HG03439 (cell line): ENCODE measurements around the gene CASQ2.

Experiments used
- ATAC-seq: cut with Tn5 transposase; IDR thresholded peaks from one replicate; pipeline ENCODE4 v1.9.1; 2021; ENCODE audit warnings: mild to moderate bottlenecking, moderate library complexity; ENCODE audit not compliant: unreplicated experiment

Gene CASQ2

DNA sequence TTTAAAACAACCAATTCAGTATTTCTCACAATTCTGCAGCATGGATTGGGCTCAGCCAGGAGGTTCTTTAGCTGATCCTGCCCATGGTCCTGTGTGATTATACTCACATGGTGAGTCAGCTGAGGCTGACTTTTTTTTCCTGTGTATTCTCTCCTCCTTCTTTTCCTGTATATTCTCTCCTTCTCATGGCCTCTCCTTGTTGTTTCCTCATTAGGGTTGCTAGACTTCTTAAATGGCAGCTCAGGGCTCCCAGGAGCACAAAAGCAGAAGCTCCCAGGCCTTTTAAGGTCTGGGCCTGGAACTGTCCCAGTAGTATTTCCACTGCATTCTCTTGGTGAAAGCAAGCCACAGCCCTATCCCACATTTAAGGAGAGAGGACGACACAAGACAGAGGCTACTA, 99.9 kb downstream of the CASQ2 start:
- no peak for ATAC-seq

- ATAC-seq: no peak
These were observed 101.8 kb downstream of the CASQ2 start for GRCh38 chr1:115666702-115667101.

DNA sequence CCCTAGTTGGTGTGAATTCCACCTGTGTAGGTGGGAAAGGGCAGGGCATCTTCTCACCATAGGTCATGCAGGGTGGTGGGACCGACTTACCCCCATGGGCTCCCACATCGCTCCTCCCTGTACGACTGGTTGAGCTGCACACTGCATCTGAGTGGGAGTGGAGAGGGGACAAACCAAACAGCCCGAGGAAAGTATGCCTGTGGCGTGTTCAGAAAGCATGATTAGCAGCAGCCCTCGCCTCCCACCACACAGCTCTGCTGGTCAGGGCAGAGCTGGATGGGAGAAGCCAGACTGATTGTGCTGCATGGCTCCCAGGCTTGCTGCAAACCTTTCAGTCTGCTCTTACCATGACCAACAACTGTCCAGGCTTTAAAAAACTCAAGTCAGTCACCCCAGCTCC, 102.3 kb downstream of the CASQ2 start:
- no peak for ATAC-seq

- ATAC-seq: no peak
These were observed 103.0 kb downstream of the CASQ2 start for GRCh38 chr1:115665319-115666096.

DNA sequence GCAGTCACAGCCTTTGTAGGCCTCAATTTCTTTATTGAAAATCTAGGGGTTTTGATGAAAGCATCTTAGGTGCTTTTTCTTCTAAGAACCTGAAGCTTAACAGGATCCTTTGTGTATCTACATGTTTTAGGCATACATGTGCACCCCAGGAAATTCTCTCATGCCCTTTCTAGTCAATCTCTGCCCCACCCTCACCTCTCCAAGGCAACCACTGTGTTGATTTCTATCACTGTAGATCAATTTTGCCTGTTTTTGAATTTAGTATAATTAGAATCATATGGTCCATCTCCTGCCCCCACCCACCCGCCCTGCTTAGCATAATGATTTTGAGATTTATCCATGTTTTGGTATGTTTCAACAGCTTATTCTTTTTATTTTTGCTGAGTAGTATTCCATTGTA, 107.4 kb downstream of the CASQ2 start:
- no peak for ATAC-seq

GRCh38 chr1:115660151-115660550, 108.4 kb downstream of the CASQ2 start:
- no peak for ATAC-seq

GRCh38 chr1:115658646-115659045, 109.9 kb downstream of the CASQ2 start:
- no peak for ATAC-seq

DNA sequence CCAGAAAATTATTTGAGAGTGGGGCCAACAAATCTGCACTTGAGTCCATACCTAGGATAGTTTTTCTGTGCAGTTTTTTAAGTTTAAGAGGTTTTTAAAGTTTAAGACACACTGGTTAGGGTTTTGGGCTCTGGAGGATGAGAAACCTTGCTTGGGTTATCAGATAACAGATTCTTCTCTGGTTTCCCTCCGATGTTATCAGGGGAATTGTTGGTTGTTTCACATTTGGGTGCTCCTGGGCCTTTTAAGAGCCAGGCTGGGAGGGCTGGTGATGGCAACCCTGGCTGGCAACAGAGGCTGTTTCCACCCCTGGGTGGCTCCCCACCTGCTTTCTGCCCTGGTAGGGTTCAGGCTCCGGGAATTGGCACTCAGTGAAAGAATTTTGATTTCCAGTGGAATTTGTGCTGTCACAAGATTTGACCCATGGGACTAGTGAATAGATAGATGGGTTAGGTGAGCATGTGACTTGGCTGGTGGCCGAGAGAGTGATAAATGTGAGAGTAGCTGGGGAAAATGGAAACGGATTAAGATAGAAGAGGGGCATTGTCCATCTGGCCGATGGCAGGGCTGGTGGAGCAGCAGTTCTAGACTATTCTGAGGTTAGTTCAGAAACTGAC, 111.9 kb downstream of the CASQ2 start:
- ATAC-seq: no peak

GRCh38 chr1:115655916-115656315, 112.6 kb downstream of the CASQ2 start:
- no peak for ATAC-seq

- no peak for ATAC-seq
These were observed 113.2 kb downstream of the CASQ2 start for GRCh38 chr1:115655306-115655663.

DNA sequence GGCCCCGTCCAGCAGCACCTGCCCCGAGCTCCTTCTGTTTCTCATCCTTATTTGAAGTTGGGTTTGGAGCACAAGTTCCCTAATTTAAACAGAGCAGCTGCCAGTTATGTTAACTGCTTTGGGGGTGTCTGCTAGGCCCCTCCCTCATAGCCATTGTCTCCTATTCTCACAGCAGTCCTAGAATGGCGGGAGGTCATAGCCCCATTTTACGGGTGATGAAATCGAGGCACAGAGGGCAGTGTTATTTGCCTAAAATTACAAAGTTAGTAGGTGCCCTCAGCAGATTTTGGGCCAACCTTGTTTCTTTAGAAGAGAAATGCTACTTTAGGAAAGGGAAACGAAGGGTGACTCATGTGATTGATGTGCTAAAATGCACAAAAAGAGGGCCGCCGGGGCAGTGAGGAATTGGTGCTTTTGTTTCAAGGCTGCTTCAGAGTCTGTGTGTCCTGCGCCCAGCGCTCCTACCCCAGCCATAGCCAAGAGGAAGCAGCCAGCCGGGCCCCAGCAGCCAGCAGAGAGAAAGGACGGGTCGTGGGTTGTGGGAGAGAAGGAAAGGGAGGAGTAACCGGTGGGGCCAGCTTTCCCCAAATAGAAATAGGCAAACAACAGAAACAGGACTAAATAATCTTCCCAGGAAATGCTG, 113.7 kb downstream of the CASQ2 start:
- ATAC-seq: no peak

DNA sequence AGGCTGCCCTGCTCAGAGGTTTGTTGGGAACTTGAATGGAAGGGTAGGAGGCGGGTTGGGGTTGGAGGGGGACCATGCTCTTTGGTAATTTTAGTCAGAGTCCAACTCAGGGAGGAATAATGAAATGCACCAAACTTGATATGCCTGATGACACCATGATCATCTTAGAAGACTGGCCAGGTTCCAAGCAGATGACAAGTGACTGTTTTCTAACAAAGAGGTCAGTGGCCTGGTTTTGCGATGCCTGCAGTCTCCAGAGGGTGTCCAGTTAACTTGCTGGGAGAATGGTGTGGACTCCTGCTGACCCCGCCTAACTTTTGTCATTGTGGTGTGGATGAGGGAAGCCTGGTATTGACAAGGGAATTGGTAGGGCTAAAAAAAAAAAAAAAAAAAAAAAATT, 114.4 kb downstream of the CASQ2 start:
- no peak for ATAC-seq

- ATAC-seq: no peak
These were observed 116.2 kb downstream of the CASQ2 start for GRCh38 chr1:115652236-115652788.

DNA sequence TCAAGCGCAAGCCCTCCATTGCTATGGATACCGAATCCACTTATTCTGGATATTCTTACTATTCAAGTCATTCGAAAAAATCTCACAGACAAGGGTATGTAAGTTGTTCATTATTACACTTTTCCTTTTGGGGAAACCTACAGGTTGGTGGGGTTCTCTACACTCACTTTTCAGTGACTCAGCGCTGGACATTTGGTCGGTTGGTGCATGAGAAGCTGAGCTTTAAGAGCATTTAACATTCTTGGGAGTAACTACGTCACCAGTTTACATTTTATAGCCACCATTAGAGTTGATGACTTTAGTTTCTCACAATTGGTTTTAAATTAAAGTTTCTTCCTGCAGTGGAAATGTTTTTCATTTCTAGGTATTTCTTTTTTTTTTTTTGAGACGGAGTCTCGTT, 117.1 kb downstream of the CASQ2 start:
- ATAC-seq: no peak

- ATAC-seq: no peak
These were observed 117.6 kb downstream of the CASQ2 start for GRCh38 chr1:115650961-115651360.
